Measurements from ENCODE around the gene CALCB.
"Not testable (repeated sequence)": the region's sequence is repeated elsewhere in the genome, so short reads cannot be mapped to it uniquely, and the experiment has no call there.

Gene CALCB, protein sequence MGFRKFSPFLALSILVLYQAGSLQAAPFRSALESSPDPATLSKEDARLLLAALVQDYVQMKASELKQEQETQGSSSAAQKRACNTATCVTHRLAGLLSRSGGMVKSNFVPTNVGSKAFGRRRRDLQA

DNA sequence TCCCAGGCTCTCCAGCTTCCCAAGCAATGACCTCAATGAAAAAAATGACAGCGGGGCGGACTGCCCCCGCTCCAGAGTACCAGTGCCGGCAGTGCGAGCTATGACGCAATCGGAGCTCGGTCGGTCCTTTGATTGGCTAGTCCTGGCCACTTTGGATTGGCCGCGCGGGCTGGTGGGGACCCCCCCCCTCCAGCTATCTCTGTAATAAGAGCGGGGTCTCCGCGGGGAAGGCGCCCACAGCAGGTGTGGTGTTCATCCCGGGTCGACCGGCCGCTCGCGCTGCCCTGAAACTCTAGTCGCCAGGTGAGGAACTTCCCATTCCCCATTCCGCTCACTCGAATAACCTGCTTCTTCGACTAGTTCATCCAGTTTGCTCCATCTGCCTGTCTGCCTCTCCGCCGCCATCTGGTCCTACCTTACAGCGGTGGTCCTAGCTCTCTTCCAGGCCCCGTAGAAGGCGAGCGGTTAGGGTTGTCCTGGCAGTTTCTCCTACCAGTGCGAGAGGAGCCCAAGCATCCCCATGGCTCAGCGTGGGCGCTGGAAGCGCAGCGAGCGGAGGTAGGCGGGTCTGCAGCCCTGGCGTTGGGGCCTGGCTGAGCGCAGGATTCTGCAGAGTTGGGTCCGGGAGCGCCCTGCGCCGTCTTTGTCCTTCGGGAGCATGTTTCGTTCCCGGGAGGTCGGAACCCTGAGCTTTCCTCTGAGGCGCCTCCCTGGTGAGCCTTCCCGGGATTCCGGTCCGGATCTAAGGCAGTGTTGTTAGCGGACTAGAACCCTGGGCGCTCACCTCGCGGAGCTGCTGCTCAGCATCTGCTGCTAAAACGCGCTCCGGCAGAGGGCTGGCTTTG lies at the start of gene CALCB:
CALCB (plus strand) TSS at position 233 of the 845 bp plus-strand sequence. CDS start 1,126 bp downstream, outside the sequence.
- peak; percentile 5 for DNase-seq

DNA sequence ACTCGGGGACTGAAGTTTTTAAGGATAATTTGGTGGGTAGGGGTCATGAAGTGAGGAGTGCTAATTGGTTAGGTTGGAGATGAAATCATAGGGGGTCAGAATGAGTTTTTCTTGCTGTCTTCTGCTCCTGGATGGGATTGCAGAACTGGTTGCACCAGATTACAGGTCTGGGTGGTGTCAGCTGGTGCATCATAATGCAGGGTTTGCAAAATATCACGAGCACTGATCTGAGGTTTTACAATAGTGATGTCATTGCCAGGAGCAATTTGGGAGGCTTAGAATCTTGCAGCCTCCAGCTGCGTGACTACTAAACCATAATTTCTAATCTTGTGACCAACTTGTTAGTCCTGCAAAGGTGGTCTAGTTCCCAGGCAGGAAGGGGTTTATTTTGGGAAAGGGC lies 46.4 kb upstream of the CALCB start:
- no peak for DNase-seq

DNA sequence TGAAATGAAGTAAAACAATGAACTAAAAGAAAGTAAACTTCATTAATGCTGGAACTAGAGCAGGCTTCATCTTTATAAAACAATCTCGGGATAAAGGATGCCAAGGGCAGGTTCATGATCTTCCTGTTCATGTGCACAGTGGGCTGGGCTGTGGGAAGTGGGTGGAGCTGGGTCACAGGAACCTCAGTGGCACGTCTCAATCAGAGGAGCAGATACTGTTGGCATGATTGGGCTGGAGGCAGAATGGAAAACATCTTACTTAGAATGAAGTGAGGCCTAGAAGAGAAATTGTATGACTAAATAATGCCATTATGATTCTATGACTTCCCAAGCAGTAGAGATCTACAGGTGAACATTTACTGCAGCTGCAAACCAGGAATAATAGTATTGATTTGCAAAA lies 45.4 kb upstream of the CALCB start:
- no peak for DNase-seq

DNA sequence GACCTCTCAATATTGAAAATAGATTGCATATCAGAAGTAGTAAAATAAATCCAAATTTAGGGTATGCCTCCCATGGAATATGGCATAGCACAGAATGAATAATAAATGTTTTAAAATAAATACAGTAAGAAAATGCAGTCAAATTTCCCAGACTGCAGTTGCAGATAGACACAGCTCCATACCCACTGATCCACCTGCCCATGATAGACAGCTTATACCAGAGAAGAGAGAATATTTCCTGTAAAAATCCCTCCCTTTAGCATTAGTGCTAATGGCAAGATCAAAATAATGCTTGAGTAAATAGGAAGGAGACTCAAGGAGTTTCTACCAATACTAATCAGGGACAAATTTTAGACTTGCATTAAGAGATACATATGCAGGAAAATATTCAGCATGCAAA lies 45.0 kb upstream of the CALCB start:
- no peak for DNase-seq

DNA sequence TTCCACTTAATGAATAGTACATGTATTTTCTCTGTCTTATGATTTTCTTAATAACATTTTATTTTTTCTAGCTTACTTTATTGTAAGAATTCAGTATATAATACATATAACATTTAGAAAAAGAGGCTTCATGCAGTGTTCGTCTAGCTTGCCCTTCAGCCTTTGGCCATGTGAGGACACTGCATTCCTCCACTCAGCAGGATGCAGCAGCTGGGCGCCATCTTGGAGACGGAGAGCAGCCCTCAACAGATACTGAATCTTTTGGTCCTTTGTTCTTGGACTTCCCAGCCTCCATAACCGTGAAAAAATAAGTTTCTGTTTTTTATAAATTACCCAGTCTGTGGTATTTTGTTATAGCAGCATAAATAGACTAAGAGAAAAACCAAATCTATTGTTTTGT lies 41.4 kb upstream of the CALCB start:
- not testable (repeated sequence) for DNase-seq

DNA sequence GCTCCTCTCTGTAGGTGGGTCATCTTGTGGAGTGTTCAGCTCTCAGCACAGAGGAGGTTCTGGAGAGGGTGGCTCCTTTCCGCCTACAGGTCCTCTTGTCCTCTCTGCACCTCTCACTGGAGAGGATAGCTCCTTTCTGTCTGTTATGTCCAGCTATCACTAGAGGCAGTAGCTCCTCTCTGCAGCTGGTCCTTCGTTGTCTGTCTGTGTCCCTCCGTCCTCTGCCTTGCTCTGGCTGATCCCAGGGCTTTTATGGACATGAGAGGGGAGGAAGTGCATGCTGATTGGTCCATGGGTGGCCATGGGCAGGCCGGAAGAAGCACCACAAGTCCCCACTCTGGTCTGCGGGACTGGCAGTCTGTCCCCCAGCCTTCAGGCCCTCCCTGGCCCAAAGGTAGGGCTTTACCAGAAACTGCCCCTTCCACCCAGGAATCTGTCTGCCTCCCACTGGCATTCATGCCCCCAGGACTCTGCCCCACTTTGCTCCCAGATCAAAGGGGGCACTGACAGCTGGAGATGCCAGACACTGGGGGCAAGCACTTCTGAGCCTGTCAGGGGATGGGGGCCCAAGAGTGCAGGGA lies 38.6 kb upstream of the CALCB start:
- no peak for DNase-seq

DNA sequence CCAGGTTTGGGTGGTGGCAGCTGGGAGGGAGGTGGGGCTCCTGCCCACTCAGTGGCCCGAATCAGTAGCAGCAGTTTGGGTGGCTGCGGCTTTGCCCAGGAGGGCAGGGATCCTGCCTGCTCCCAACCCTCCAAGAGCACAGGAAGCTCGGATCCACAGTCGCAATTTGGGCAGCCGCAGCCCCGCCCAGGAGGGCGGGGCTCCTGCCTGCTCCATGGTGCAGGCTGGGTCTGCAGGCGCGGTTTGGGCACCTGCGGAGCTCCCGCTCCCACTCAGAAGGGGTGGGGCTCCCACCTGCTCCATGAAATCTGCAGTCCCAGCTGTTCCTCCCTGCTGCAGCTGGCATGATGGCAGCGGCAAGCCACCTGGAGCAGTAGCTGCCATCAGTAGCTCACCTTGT lies 38.1 kb upstream of the CALCB start:
- DNase-seq = no peak

DNA sequence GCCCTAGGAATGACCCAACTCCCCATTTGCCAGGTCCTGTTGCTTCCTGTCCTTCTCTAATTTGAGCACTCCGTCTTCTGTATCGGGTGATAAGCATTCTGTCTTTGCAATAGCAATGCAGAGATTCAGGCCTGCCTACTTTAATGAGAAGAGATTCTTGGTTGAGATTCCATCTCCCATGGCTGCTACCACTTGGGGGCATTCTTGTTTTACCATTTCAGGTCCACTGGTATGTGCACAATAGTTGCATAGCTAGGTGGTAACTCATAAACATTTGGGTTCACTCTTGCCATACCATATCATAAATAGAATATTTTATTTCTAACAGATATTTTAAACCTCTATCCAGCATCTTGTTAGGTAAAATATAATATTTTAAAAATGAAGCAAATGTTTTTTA lies 34.4 kb upstream of the CALCB start:
- peak; percentile 13 for DNase-seq

DNA sequence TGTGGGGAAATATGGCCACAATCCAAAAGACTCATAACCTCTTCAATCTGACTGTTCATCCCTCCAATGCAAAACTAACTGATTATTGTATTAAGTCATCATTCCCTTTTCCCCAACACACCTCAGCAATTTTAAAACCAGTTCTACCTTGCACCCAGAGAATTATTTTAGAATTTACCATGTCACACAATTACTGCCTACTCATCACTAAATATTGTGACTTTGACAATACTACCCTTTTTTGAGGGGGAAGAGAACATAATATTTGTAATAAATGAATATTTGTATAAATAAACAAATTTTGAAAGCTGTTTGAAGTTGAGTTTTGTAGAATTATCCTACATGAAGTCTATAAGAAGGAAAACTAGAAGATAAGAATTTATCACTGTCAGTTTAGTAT lies 28.2 kb upstream of the CALCB start:
- DNase-seq = no peak

DNA sequence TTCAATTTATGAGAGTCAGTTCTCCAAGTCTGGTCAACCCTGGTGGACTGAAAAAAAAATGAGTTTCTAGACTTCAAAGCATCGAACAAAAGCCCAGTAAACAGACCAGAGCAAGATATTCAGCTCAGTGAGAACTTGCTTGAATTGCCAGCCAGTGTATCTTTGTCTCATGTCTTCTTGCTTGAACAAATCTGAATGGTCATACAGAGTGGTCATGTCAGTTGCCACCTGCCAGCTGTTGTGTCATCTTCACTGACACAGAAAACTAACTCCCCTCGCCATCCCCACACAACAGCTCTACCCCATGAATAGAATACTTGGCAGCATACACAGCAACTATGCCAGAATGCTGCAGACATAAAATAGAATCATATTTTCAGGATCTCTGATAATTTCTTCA lies 27.5 kb upstream of the CALCB start:
- DNase-seq = no peak

DNA sequence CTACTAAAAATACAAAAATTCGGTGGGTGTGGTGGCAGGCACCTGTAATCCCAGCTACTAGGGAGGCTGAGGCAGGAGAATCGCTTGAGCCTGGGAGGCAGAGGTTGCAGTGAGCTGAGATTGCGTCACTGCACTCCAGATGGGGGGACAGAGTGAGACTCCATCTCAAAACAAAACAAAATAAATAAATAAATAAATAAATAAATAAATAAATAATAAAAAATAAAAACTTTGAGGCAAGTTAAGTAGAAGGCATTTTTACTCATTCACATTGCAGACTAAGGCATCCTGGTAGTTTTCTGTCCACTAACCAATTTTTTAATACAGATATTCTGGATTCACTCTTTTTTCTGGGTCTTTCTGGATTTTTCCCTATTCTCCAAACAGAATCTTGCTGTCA lies 26.7 kb upstream of the CALCB start:
- not testable (repeated sequence) for DNase-seq

DNA sequence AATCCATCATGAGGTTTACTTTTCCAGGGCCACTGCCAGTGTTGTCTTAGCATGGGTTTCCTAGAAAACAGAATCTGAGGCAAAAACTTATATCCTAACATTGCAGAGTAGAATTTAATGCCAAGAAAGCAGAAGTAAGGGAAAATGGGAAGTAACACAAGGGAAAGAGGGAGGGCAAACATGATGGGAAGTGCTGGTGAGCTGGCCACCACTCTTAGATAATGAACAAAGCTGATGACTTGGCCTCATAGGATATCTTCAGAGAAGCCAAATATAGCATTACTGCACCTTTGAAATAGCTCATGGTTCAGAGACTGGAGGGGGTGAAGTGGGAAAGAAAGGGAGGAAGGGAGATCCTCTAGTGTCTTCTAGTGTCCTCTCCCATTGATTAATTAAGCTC lies 24.8 kb upstream of the CALCB start:
- no peak for DNase-seq

DNA sequence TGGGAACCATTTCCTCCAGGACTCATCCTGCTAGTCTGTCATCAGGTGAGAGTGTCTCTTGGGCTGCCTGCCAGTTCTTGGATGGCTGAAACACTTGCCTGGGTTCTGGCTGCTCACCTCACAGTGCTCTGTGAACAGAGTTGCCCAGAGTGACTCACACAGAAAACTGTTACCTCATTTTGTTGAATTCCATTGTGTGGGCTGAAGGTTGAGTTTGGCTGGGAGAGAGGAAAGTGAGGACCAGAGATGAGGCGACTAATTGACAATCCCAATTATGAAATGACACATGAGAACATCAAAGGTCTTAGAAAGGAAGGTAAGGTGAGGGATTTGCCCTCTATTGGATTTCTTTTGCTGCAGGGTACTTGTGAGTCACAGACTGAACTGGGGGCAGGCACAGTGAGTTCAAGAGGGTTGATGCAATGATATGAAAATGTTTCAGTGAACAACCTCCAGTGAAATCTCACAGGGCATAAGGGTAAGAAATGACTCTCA lies 20.2 kb upstream of the CALCB start:
- DNase-seq = no peak

DNA sequence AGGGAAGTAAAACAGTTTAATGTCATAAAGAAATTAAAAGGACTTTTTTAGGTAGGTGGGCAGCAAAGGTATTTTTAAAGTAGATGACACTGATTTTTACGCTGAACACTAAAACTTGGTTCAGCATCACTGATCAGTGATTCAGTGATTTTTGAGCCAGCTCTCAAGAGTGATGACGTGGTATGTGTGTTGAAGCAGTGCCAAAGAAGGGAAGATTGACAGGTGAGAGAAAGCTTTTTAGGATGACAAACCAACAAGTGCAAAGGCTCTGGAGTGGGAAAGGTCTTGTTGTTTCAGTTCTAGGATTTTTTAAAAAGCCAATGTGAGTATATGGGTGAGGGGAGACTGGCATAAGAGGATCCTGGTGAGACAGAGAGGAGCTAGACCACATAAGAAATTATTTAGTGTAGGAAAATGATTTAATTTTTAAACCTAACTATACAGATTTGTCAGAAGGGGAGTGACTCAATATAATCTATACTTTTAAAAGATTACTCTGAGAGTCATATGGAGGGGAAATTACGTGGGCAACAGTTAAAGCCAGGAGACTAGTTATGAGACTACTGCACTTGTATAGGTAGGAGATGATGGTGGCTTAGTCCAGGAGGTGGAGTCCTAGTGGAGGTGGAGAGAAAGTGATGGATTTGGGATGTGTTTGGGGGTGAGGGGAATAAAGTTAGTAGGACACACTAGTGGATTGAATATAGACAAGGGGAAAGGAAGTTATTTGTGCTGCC lies 17.6 kb upstream of the CALCB start:
- DNase-seq = no peak

DNA sequence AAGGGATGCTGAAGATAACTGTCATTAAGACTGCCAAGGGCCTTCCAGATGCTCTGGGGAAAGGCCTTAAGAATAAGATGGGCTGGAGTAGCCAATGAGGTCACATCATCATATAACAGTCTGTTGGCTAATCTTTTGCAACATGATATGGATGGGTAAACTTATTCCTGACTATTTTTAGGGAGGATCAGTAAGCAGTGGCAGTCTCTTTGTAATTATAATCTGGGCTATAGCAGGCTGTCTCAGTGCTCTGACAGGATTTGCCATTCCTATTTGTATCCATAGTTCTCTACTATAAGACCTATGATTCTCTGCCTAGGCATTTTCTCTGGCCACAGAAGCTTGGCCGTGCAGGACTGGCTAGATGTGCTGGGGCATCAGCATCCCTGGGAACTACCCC lies 16.1 kb upstream of the CALCB start:
- no peak for DNase-seq

DNA sequence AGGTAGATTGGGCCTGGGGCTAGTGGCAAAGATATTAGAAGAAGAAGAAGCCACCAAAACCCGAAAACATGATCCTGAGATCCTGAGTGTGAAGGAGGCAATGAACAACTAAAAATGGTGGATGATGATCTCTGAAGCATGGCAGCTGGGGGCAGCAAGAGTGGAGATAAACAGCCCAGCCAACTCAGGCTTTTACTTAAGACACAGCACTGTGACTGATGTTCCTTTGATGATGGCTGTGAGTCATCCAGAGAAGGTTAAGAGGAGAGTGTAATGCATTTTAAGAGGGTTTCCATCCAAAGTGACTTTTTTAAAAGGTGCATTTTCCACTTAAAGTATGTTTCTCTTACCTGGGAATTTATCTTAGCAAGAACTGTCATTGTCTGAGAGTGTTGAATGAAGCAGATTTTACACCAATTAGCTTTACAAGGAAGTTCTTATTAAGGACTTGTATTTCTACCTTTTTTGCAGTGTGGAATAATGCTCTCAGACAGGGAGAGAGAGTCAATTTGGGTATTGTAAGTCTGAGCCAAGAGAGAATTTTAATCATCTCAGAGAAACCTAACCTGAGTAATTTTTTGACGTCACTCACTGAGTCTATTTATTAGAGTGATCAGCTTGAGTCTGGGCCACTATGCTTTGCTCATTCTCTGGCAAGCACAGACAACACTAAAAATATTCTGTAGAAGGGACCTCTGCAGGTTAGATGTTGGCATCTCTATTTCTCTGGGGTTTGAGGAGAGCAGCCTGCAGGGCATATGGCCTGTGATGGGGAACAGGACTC lies 14.1 kb upstream of the CALCB start:
- DNase-seq = no peak

DNA sequence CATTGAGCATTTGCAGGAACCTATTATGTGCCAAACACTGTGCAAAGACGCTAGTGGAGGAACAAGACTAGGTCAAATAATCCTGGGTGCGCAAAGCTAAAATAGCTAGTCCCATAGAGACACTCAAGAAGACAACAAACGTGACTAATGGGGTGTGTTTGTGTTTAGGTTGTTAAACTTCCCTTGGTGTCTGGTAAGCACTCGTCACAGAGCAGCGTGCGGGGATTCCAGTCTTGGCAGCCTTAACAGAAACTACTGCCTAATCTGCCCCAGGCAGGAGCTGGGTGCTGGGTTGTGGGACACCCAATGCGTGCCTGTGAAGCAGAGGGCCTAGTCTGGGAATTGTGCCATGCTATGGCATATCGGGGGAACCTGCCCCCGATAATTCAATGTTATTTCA lies 10.8 kb upstream of the CALCB start:
- no peak for DNase-seq

DNA sequence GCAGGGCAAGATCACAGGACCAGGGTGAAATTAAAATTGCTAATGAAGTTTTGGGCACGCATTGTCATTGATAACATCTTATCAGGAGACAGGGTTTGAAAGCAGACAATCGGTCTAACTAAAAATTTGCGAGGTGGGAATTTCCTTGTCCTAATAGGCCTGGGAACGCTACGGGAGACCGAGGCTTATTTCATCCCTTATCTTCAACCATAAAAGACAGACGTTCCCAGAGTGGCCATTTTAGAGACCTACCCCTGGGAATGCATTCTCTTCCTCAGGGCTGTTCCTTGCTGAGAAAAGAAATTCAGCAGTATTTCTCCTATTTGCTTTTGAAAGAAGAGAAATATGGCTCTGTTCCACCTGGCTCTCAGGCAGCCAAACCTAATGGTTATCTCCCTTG lies 3.6 kb upstream of the CALCB start:
- DNase-seq = not testable (repeated sequence)

DNA sequence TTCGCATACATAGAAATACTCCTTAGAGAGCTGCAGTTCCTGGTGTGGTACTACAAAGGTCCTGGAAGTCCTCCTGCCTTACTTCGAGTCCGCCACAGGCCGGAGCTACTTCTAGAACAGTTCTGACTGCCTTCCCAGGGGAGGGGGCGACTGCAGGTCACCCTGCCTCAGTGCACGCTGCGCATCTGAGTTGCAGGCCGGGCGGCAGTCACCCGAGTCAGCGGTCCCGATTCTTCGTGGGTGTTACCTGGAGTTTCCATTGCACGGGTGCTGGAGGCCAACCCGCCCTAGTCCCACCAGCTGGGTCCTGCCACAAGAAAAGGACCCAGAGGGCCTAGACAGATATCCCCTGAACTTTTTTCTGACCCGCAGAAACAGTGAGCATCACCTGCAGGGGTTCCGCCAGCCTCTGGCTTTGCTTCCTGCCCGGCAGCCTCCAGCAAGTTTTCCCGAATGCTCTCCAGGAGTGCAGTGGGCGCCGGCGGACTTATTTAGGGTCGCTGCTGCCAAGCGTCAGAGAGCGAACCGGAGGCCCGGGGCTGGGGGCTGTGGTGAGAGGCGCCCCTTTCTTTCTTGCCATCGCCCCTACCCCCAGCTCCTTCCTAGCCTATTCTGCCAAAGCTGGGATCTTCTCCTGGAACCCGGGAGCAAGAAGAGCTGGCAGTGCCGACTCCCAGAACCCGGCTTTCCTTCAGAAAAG lies 1.7 kb upstream of the CALCB start:
- DNase-seq = no peak

DNA sequence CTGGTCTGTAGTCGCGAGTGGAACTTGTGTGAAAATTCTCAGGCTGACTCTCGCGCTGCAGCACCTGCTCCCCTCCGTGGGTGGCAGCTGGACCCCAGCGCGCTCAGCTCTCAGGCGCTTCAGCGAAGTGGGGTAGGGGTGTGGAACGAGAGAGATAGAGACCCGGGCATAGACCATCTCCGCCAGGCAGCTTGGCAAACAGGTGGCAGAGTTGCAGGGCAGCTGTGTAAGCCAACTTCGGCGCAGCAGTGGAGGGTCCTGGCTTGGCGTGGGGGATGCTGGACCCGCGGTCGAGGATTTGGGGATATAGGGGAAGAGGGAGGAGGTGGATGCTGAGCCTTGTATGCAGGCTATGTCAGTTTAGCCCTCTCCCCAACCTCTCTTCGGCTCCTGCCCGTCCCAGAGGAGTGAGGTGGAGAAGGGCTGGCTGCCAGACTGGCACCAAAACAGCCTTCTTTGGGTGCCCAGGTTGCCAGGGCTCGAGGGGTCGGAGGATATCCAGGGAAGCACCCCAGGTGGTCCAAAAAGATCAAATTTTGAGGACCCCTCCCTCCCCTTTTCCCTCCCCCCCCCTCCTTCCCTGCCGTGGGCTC lies 746 bp upstream of the CALCB start:
- no peak for DNase-seq

Measured in hematopoietic multipotent progenitor cell treated with erythropoietin and hydrocortisone succinate and interleukin-3 and kit ligand, for 4 days (in vitro differentiated cells).